GM10266 (cell line): Measurements from ENCODE around the gene MFF.

ENCODE experiments used
- DNase-seq: peaks from one replicate; pipeline ENCODE4 v3.0.0; 2012; ENCODE audit errors: extremely low spot score
- CTCF ChIP-seq: IDR thresholded peaks from 2 replicates; pipeline ENCODE4 v1.5.1; 2012; ENCODE audit warnings: mild to moderate bottlenecking, low read depth; ENCODE audit not compliant: control insufficient read depth, insufficient read depth; ENCODE audit errors: missing control alignments

Gene MFF

GRCh38 chr2:227325839-227326195 lies 766 bp downstream of the MFF start:
- DNase-seq: peak; percentile 26

GRCh38 chr2:227326783-227327182 lies 1.7 kb downstream of the MFF start:
- TF ChIP-seq CTCF: no peak
- DNase-seq: no peak

More at GRCh38 chr2:227325839-227326195, 766 bp downstream of the MFF start:
- TF ChIP-seq CTCF: no peak

GRCh38 chr2:227335713-227336112 lies 10.7 kb downstream of the MFF start:
- no peak for DNase-seq
- TF ChIP-seq CTCF: no peak

GRCh38 chr2:227337442-227337841 lies 12.4 kb downstream of the MFF start:
- no peak for DNase-seq
- TF ChIP-seq CTCF: no peak

GRCh38 chr2:227339098-227339599 lies 14.1 kb downstream of the MFF start:
- no peak for DNase-seq
- no peak for TF ChIP-seq CTCF

GRCh38 chr2:227340106-227340505 lies 15.1 kb downstream of the MFF start:
- no peak for DNase-seq
- no peak for TF ChIP-seq CTCF

- TF ChIP-seq CTCF: no peak
- no peak for DNase-seq
Measured at GRCh38 chr2:227341553-227341952, 16.5 kb downstream of the MFF start.

- no peak for DNase-seq
- TF ChIP-seq CTCF: no peak
Measured at GRCh38 chr2:227344231-227344630, 19.2 kb downstream of the MFF start.
